SU-DHL-6 (cell line): Measurements from ENCODE around the gene GTF2H1.

Experiments
- CTCF ChIP-seq: fragments of 200-600 bp; sonication (generic); IDR thresholded peaks from one replicate; pipeline ENCODE4 v1.5.1; 2017; ENCODE audit warnings: antibody characterized with exemption, mild to moderate bottlenecking, low read length, moderate library complexity; ENCODE audit not compliant: insufficient read depth, poor library complexity, severe bottlenecking
- EZH2phosphoT487 ChIP-seq: fragments of 200-600 bp; sonication (generic), shearing (Covaris generic); conservative IDR thresholded peaks from 2 replicates; pipeline ENCODE4 v1.6.1; 2018; ENCODE audit warnings: mild to moderate bottlenecking, antibody characterized with exemption, low read length, moderate library complexity, mixed read lengths

- TF ChIP-seq CTCF (no peak), EZH2phosphoT487 (no peak)
These were observed 27.1 kb upstream of the GTF2H1 start for GRCh38 chr11:18295316-18295715.
